ENCODE measurements around the gene ACAD8.

The ACAD8 gene

GRCh38 chr11:134291196-134291595 is 37.8 kb downstream of the ACAD8 start:
- no peak for DNase-seq (ENCODE audit: low read depth)

GRCh38 chr11:134292661-134293060 is 39.3 kb downstream of the ACAD8 start:
- no peak for DNase-seq (ENCODE audit: low read depth)

GRCh38 chr11:134293119-134294113 is 40.0 kb downstream of the ACAD8 start:
- no peak for DNase-seq (ENCODE audit: low read depth)

GRCh38 chr11:134294664-134295063 is 41.3 kb downstream of the ACAD8 start:
- DNase-seq (ENCODE audit: low read depth): no peak

GRCh38 chr11:134312223-134312622 is 58.9 kb downstream of the ACAD8 start:
- DNase-seq (ENCODE audit: low read depth): no peak

- no peak for DNase-seq (ENCODE audit: low read depth)
Measured at GRCh38 chr11:134312807-134313206, 59.4 kb downstream of the ACAD8 start.

- no peak for DNase-seq (ENCODE audit: low read depth)
Measured at GRCh38 chr11:134313379-134313778, 60.0 kb downstream of the ACAD8 start.

GRCh38 chr11:134313821-134314607 is 60.6 kb downstream of the ACAD8 start:
- DNase-seq (ENCODE audit: low read depth): no peak
